B cell (primary cell): ENCODE results near the gene SIT1. TPM values are rescaled to one million over a fixed set of nuclear protein-coding genes. Genes with fewer than 3 reads are reported as not detected.
"Not testable (repeated sequence)": the region's sequence is repeated elsewhere in the genome, so short reads cannot be mapped to it uniquely, and the experiment has no call there.

Source experiments
- ATAC-seq: fragments of 200-7000 bp; cut with Tn5 transposase; one replicate; pipeline ENCODE4 v1.10.0; 2021; ENCODE audit warnings: low read depth, mild to moderate bottlenecking, moderate number of reproducible peaks, moderate library complexity
- CTCF ChIA-PET: fragments of 350-600 bp; sonication (Branson Sonifier 250); formaldehyde crosslinking; loops from one replicate; lab custom pipeline; 2021; ENCODE audit warnings: antibody characterized with exemption, inconsistent platforms; lab: Charles Lee
- POLR2A ChIA-PET: fragments of 350-600 bp; sonication (Branson Sonifier 250); formaldehyde crosslinking; loops from one replicate; lab custom pipeline; 2021; ENCODE audit warnings: antibody characterized with exemption; lab: Charles Lee
- DNase-seq: peaks from one replicate; pipeline ENCODE4 v3.0.0; 2013
- H2AFZ ChIP-seq: 2 replicates; pipeline ENCODE4 v1.6.1; 2012; ENCODE audit warnings: mild to moderate bottlenecking, low read depth, low read length; ENCODE audit not compliant: insufficient read depth, poor library complexity, severe bottlenecking
- H3K27ac ChIP-seq, 2 donors: 1 replicate in 1 of 2; 2 replicates in 1 of 2; pipeline ENCODE4 v1.5.1; 2012 to 2013; ENCODE audit warnings: low read length in 2 of 2, mild to moderate bottlenecking in 2 of 2, moderate library complexity in 1 of 2
- H3K27me3 ChIP-seq, 4 experiments: fragments of 200-600 bp in 1 of 4; sonication (generic) in 1 of 4; replicated peaks in 1 of 4; 1 replicate in 2 of 4; 2 replicates in 2 of 4; pipeline versions ENCODE4 v1.6.1 to v1.7.0; 2013 to 2016; ENCODE audit warnings: low read length in 3 of 4, mild to moderate bottlenecking in 2 of 4, mixed read lengths in 1 of 4, moderate library complexity in 1 of 4; ENCODE audit not compliant: insufficient read depth in 4 of 4, control insufficient read depth in 3 of 4; ENCODE audit errors: control extremely low read depth in 1 of 4
- H3K36me3 ChIP-seq, 2 experiments: replicated peaks in 1 of 2; 1 replicate in 1 of 2; 2 replicates in 1 of 2; pipeline versions ENCODE4 v1.6.1 to v1.7.1; 2013; ENCODE audit warnings: low read length in 1 of 2; ENCODE audit not compliant: insufficient read depth in 2 of 2, control insufficient read depth in 1 of 2; ENCODE audit errors: control extremely low read depth in 1 of 2, extremely low read depth in 1 of 2
- H3K4me1 ChIP-seq, 2 donors: fragments of 200-600 bp in 1 of 2; sonication (generic) in 1 of 2; 1 replicate in 1 of 2; 2 replicates in 1 of 2; pipeline versions ENCODE4 v1.5.1 to v1.6.1; 2013 to 2017; ENCODE audit warnings: low read length in 2 of 2; ENCODE audit not compliant: control insufficient read depth in 2 of 2, insufficient read depth in 2 of 2
- H3K4me2 ChIP-seq: replicated peaks from 2 replicates; pipeline ENCODE3; 2012; ENCODE audit warnings: mild to moderate bottlenecking, low read depth, low read length; ENCODE audit not compliant: poor library complexity, severe bottlenecking
- H3K4me3 ChIP-seq, 5 experiments: fragments of 200-600 bp in 1 of 5; sonication (generic) in 1 of 5; 1 replicate in 3 of 5; 2 replicates in 2 of 5; pipeline versions ENCODE4 v1.5.1 to v1.7.0; 2011 to 2016; ENCODE audit warnings: low read length in 4 of 5, mild to moderate bottlenecking in 4 of 5, low read depth in 2 of 5, control low read depth in 1 of 5, moderate library complexity in 1 of 5; ENCODE audit not compliant: insufficient read depth in 1 of 5; ENCODE audit errors: control extremely low read depth in 1 of 5, extremely low read depth in 1 of 5
- H3K79me2 ChIP-seq: fragments of 200-600 bp; sonication (generic); one replicate; pipeline ENCODE4 v1.6.0; 2016; ENCODE audit warnings: low read length; ENCODE audit not compliant: control insufficient read depth, insufficient read depth
- H3K9ac ChIP-seq: fragments of 200-600 bp; sonication (generic); 2 replicates; pipeline ENCODE4 v1.6.1; 2017; ENCODE audit warnings: mild to moderate bottlenecking, low read length, moderate library complexity
- H3K9me3 ChIP-seq, 3 donors: one replicate each; pipeline versions ENCODE4 v1.6.1 to v1.7.1; 2013; ENCODE audit warnings: low read length in 2 of 3; ENCODE audit not compliant: control insufficient read depth in 2 of 3, insufficient read depth in 1 of 3; ENCODE audit errors: control extremely low read depth in 1 of 3
- H4K20me1 ChIP-seq: 2 replicates; pipeline ENCODE4 v1.6.0; 2012; ENCODE audit warnings: mild to moderate bottlenecking, low read length; ENCODE audit not compliant: insufficient read depth, control insufficient read depth, poor library complexity, severe bottlenecking
- H3K27ac Mint-ChIP-seq: one replicate; pipeline ENCODE4 v1.8.0; 2021; ENCODE audit warnings: mixed read lengths
- H3K27me3 Mint-ChIP-seq: one replicate; pipeline ENCODE4 v1.8.0; 2021; ENCODE audit warnings: mixed read lengths
- H3K4me1 Mint-ChIP-seq: one replicate; pipeline ENCODE4 v1.8.0; 2021; ENCODE audit warnings: mixed read lengths
- H3K4me3 Mint-ChIP-seq: one replicate; pipeline ENCODE4 v1.8.0; 2021; ENCODE audit warnings: mixed read lengths
- H3K9me3 Mint-ChIP-seq: one replicate; pipeline ENCODE4 v1.8.0; 2022; ENCODE audit warnings: mixed read lengths; ENCODE audit not compliant: insufficient read depth
- EZH2 ChIP-seq: IDR thresholded peaks from 2 replicates; pipeline ENCODE4 v1.6.1; 2012; ENCODE audit warnings: borderline replicate concordance, low read depth, mild to moderate bottlenecking, moderate library complexity, low read length; ENCODE audit not compliant: insufficient read depth, poor library complexity, severe bottlenecking
- WGBS: methylation state at CpG from one replicate; pipeline ENCODE4 v1.1.5; 2013; ENCODE audit warnings: missing lambda C conversion rate; ENCODE audit not compliant: insufficient coverage; 5-methylcytosine and 5-hydroxymethylcytosine counted together
- intact Hi-C: fragments of 100-400 bp; cut with micrococcal nuclease; formaldehyde crosslinking; loops from one replicate; pipeline ENCODE4 v1.10.0; 2022
- polyA plus RNA-seq: library from polyadenylated mRNA; depleted of rRNA; stranded (reverse); fragments of >200 nt; gene quantifications from 2 replicates; pipeline ENCODE4 v1.2.3, GENCODE V29; 2012
- total RNA-seq, 2 donors: library from RNA; stranded (reverse); fragments of 120-200 nt in 1 of 2; gene quantifications; 1 replicate in 1 of 2; 2 replicates in 1 of 2; pipeline versions ENCODE4 v1.2.3 to v1.2.4, GENCODE V29; 2013 to 2022
- TF ChIP-seq, protein P1 (sequence below): fragments of 200-600 bp; IDR thresholded peaks from one replicate; pipeline ENCODE4 v1.8.0; 2022; ENCODE audit warnings: antibody characterized with exemption, mild to moderate bottlenecking

Gene SIT1
- total and polyA plus RNA-seq, 2 donors (not counting 1 experiment from before 2014, with no cell fraction given): 37.1 to 38.5 TPM

- TF ChIP-seq, protein P1, sequence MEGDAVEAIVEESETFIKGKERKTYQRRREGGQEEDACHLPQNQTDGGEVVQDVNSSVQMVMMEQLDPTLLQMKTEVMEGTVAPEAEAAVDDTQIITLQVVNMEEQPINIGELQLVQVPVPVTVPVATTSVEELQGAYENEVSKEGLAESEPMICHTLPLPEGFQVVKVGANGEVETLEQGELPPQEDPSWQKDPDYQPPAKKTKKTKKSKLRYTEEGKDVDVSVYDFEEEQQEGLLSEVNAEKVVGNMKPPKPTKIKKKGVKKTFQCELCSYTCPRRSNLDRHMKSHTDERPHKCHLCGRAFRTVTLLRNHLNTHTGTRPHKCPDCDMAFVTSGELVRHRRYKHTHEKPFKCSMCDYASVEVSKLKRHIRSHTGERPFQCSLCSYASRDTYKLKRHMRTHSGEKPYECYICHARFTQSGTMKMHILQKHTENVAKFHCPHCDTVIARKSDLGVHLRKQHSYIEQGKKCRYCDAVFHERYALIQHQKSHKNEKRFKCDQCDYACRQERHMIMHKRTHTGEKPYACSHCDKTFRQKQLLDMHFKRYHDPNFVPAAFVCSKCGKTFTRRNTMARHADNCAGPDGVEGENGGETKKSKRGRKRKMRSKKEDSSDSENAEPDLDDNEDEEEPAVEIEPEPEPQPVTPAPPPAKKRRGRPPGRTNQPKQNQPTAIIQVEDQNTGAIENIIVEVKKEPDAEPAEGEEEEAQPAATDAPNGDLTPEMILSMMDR: no peak
- TF ChIP-seq EZH2: no peak
- peaks cover 0 to 3% (median 0%) of the 10 kb centered on the region in 3 donors for H3K9me3 ChIP-seq
- ATAC-seq: no peak
- H3K27ac Mint-ChIP-seq: peak overlapping the region; percentile 88
- peaks cover 0 to 12% of the 10 kb centered on the region in 2 experiments for H3K36me3 ChIP-seq
- H3K4me3 ChIP-seq: no peak overlapping the region
- H2AFZ ChIP-seq: no peak overlapping the region
- peaks cover 46% of the 10 kb centered on the region for H3K79me2 ChIP-seq
- H3K4me1 Mint-ChIP-seq: peaks cover 86% of the 10 kb centered on the region
- H4K20me1 ChIP-seq: no peaks in the 10 kb centered on the region
- ChIA-PET POLR2A (interaction anchor here (0.8 to 2.1 kb wide), 4 partner anchors 17 to 117 kb away, joined by 4 to 15 read pairs (median 5); partner anchors contain the start of genes CCDC107, CD72 and RMRP), CTCF (interaction anchor here (0.6 to 15.0 kb wide), 8 partner anchors 8 to 105 kb away, joined by 3 to 357 read pairs (median 5); partner anchors contain the start of genes CCDC107, CD72, RMRP and SIT1)
- no peaks in the 10 kb centered on the region for H3K9me3 Mint-ChIP-seq
- no peaks in the 10 kb centered on the region for H3K27me3 Mint-ChIP-seq
- no CpG with 5 or more reads among the region's 1 CpG for WGBS
- H3K27me3 ChIP-seq: no peaks in the 10 kb centered on the region
- H3K9ac ChIP-seq: no peak overlapping the region
- peaks cover 89 to 98% of the 10 kb centered on the region in 2 donors for H3K4me1 ChIP-seq
- intact Hi-C loops: no loop called here
- H3K4me3 Mint-ChIP-seq: peak overlapping the region; percentile 51
- DNase-seq: no peak
- peak overlapping the region; percentile 35 for H3K4me2 ChIP-seq
- H3K27ac ChIP-seq: peak overlapping the region; percentile 88 to 95
Measured at GRCh38 chr9:35639631-35640030, 11.1 kb downstream of the SIT1 start.

DNA sequence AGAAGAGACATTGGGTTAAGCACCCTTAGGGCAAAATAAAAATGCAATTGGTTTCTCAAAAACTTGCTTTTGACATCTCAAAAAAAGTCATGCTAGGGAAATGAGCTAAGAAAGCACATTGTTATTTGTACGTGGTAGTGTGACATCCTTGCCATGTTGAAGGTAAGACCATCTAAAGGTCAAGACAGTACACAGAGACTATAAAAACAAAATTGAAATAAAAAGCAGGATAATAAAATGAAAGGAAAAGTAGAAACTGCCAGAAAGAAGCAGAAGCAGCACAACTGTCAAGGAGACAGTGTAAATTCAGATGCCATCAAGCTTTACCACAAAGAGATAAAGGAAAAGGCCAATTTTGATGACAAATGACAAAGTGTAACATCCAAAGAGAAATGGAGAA is 11.5 kb downstream of the SIT1 start:
- intact Hi-C loops, H3K9me3 Mint-ChIP-seq, H4K20me1 ChIP-seq, H3K9me3 ChIP-seq, H3K27me3 ChIP-seq, DNase-seq, H3K27me3 Mint-ChIP-seq, H2AFZ ChIP-seq, H3K36me3 ChIP-seq, H3K4me3 ChIP-seq, ATAC-seq: not testable (repeated sequence)
- Histone ChIP-seq H3K9ac (peak overlapping the region; percentile 14), H3K4me2 (peak overlapping the region; percentile 35), H3K79me2 (peaks cover 44% of the 10 kb centered on the region), H3K4me1 (peaks cover 89 to 98% of the 10 kb centered on the region in 2 donors), H3K27ac (peak overlapping the region; percentile 88 to 95)
- Mint-ChIP-seq H3K4me3 (peak overlapping the region; percentile 51), H3K4me1 (peaks cover 85% of the 10 kb centered on the region), H3K27ac (peak overlapping the region; percentile 88)
- POLR2A ChIA-PET: interaction anchor here (0.8 to 2.1 kb wide), 4 partner anchors 18 to 117 kb away, joined by 4 to 15 read pairs (median 5); partner anchors contain the start of genes CCDC107, CD72 and RMRP
- CTCF ChIA-PET: interaction anchor here (0.6 to 15.0 kb wide), 7 partner anchors 8 to 106 kb away, joined by 3 to 357 read pairs (median 5); partner anchors contain the start of genes CCDC107, CD72 and RMRP
- no CpG with 5 or more reads among the region's 1 CpG for WGBS

GRCh38 chr9:35638751-35639150 is 12.0 kb downstream of the SIT1 start:
- peak overlapping the region; percentile 68 for H3K4me3 Mint-ChIP-seq

More at GRCh38 chr9:35638751-35639150, 12.0 kb downstream of the SIT1 start:
- intact Hi-C loops, H3K9me3 Mint-ChIP-seq, H3K36me3 ChIP-seq, H3K27me3 ChIP-seq, H4K20me1 ChIP-seq, H3K9me3 ChIP-seq, H3K9ac ChIP-seq, H3K27me3 Mint-ChIP-seq, H2AFZ ChIP-seq, ATAC-seq, H3K4me3 ChIP-seq: not testable (repeated sequence)
- Histone ChIP-seq H3K4me2 (peak overlapping the region; percentile 35), H3K79me2 (peaks cover 39% of the 10 kb centered on the region), H3K27ac (peak overlapping the region; percentile 88 to 95), H3K4me1 (peaks cover 90 to 94% of the 10 kb centered on the region in 2 donors)
- ChIA-PET CTCF (interaction anchor here (0.7 to 15.0 kb wide), 7 partner anchors 10 to 90 kb away, joined by 3 to 357 read pairs (median 3); partner anchors contain the start of gene CD72), POLR2A (interaction anchor here (1.1 to 2.1 kb wide), 4 partner anchors 9 to 22 kb away, joined by 4 to 15 read pairs (median 6); partner anchors contain the start of genes CCDC107, CD72 and RMRP)
- peak; percentile 51 for DNase-seq
- H3K27ac Mint-ChIP-seq: peak overlapping the region; percentile 91
- WGBS: 10% methylated on average over 2 of the region's 8 CpGs
- H3K4me1 Mint-ChIP-seq: peaks cover 88% of the 10 kb centered on the region
